AG04449 (cell line): ENCODE measurements around the gene THEMIS.

Experiments
- CTCF ChIA-PET: fragments of 350-600 bp; formaldehyde crosslinking; extraction: SDS; loops from one replicate; lab custom pipeline; 2021; ENCODE audit warnings: antibody characterized with exemption; lab: Yijun Ruan, JAX
- POLR2A ChIA-PET: fragments of 400-600, 350-600 bp; formaldehyde crosslinking; extraction: SDS; loops from one replicate; lab custom pipeline; 2020; ENCODE audit warnings: antibody characterized with exemption, inconsistent platforms; lab: Yijun Ruan, JAX
- DNase-seq: peaks from one replicate; pipeline ENCODE4 v3.0.0-alpha.2; 2010; ENCODE audit warnings: low read depth, low spot score
- H3K4me3 ChIP-seq: 2 replicates; pipeline ENCODE4 v1.5.1; 2011; ENCODE audit warnings: low read depth, mild to moderate bottlenecking, control low read depth, low read length
- TF ChIP-seq, protein P1 (sequence below): IDR thresholded peaks from one replicate; pipeline ENCODE4 v1.5.1; 2011; ENCODE audit warnings: mild to moderate bottlenecking, moderate library complexity, low read length, control low read depth, inconsistent platforms; ENCODE audit not compliant: insufficient read depth; ENCODE audit errors: missing control alignments

THEMIS gene

DNA sequence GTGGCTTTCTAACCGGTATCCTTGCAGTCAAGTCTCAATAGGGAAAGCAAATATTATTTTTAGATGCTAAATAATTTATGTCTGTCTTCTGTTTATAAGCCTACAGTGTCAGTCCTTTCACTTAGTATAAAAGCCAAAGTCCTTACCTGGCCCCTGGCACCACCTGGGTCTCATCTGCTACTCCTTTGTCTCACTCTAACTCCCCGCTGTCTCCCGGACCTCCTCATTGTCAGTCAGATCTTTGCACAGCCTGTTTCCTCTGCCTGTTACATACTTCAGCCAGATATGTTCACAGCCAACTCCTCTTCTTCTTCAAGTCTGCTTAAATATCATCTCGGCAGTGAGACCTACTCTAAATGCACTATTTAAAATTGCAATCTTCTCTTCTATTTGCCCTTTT, 84.2 kb downstream of the THEMIS start:
- TF ChIP-seq, protein P1, sequence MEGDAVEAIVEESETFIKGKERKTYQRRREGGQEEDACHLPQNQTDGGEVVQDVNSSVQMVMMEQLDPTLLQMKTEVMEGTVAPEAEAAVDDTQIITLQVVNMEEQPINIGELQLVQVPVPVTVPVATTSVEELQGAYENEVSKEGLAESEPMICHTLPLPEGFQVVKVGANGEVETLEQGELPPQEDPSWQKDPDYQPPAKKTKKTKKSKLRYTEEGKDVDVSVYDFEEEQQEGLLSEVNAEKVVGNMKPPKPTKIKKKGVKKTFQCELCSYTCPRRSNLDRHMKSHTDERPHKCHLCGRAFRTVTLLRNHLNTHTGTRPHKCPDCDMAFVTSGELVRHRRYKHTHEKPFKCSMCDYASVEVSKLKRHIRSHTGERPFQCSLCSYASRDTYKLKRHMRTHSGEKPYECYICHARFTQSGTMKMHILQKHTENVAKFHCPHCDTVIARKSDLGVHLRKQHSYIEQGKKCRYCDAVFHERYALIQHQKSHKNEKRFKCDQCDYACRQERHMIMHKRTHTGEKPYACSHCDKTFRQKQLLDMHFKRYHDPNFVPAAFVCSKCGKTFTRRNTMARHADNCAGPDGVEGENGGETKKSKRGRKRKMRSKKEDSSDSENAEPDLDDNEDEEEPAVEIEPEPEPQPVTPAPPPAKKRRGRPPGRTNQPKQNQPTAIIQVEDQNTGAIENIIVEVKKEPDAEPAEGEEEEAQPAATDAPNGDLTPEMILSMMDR = no peak
- POLR2A ChIA-PET = no interaction called here
- no peak for DNase-seq
- CTCF ChIA-PET = no interaction called here
- H3K4me3 ChIP-seq = no peak overlapping the region

DNA sequence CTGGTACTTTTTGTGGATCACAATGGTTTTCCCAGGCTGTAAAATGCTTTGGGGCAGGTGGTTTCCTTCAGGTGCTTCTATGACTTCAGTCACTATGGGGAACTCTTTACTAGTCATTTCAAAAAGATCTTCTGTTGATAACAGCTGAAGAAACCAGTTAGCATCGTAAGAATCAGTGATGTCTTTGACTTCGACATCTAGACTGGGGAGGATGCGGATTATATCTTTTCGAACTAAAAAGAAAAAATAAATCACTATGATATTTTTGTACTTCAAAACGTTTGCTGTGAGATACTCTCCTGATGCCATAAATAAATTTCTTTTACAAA, 87.2 kb downstream of the THEMIS start:
- CTCF ChIA-PET = no interaction called here
- POLR2A ChIA-PET = no interaction called here
- no peak for DNase-seq
- H3K4me3 ChIP-seq = no peak overlapping the region
- TF ChIP-seq, protein P1 = no peak

DNA sequence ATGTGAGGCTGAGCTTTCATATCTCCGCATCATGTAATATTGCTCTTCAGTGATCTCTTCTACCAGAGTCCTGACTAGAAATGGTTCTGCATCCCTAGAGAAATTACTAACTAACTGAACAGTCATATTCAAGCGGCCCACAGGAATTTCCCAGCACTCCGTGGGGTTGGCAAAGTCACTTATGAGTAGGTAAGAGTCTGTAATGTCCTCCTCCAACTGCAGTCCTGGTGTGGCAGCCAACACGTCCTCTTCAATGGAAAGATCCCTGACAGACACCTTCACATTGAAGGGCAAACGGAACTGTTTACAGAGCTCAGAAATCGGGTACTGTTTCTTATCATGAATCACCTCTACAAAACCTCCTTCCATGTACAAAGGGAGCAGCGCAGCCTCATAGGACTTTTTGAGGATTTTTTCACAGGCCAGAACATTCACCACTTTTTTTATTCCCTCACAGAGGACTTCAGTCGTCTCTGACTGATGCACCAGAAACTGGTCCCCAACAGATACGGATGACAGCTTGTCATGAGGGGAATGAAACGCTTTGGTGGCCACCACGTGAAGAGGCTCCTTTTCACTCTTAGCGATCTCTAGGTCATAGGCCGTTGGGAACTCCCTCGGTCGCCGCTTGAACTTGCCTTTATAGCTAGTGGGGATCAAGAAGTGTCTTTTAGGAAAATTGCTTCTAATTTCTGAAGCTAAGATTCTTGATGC, 87.7 kb downstream of the THEMIS start:
- no peak for DNase-seq
- ChIA-PET POLR2A (no interaction called here), CTCF (no interaction called here)
- TF ChIP-seq, protein P1 = no peak
- no peak overlapping the region for H3K4me3 ChIP-seq

DNA sequence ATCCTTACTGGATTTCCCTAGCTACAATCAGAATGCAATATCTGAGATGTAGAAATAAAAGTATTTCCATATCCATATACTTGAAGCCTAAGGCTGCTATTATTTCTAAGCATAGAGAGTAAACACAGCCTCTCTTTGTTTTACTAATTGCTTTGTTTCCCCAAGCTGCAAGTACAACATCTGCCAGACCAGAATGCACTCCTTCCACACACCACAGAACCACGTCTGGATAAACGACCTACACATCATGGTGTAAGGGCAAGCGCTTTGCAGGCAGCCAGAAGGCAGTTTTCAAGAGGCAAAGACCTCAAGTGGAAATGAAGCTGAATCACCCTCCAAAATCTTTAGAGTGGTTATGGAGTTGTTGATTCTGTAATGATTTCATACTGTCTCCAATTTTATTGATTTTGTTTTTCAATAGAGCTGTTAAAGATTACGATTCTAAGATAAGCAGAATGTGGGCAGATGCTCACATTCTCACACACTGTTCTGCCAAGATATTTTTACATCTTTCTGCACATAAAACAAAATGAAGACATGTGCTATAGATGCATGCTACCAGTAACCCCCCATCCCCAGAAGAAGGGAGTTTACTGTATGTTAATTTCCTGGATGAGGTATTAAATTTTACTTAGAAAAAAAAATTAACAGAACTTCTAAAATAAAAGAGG, 88.8 kb downstream of the THEMIS start:
- ChIA-PET CTCF (no interaction called here), POLR2A (no interaction called here)
- no peak for DNase-seq
- no peak overlapping the region for H3K4me3 ChIP-seq
- TF ChIP-seq, protein P1 = no peak

DNA sequence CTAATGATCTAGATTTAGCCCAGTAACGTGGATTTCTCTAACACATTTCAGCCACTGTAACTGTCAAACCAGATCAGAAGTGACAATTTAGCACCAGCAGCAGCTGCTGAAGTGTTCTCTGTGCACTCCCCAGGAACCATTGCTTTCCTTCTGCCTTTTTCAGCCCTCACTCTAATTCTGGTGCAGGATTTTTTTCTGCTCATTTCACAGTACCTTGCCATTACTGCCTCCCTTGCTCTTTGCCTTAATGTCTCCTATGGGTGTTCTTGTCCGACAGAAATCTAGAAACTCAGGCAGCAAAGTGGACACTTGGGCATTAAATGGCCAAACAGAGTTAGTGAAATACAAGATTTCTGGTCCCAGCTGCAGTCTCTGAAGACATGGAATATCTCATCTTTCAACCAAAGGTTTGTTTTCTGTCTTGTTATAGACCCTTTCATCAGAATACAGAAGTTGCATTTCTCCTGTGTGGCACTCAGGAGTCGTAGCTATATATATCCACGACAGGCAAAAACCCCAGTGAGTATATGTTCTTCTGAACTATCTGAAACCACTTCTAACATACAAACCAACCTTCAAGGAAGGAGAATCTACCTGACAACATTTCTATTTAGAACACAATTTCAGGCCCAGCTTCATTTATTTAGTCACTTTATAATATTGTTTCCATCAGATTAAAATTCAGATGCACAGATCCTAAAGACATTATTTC, 92.9 kb downstream of the THEMIS start:
- TF ChIP-seq, protein P1 = no peak
- no peak overlapping the region for H3K4me3 ChIP-seq
- ChIA-PET CTCF (no interaction called here), POLR2A (no interaction called here)
- no peak for DNase-seq

DNA sequence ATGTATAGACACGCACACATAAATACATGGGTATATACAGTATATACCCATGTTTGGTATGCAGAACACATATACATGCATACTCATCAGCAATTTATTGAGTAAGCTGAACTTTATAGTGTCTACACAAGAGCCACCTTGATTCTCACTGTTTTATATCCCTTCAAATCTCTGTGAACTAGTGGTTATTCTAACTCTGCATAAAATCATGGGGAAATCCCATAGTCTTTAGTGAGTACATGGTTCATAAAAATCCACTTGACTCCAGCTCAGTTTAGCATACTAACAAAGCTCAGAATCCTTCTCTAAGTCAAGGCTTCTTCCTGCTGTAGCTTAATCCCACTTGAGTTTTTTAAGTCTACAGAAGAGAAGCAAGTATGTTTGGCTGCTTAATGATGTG, 104.1 kb downstream of the THEMIS start:
- no peak for DNase-seq
- TF ChIP-seq, protein P1 = no peak
- H3K4me3 ChIP-seq = no peak overlapping the region
- ChIA-PET POLR2A (no interaction called here), CTCF (no interaction called here)
